CD4-positive, alpha-beta T cell treated with Interferon alpha-2 for 1 hour (primary cell): ENCODE data around the gene POMGNT2.

Experiments
- DNase-seq, 2 donors: peaks; one replicate each; pipeline ENCODE4 v3.0.0-alpha.2; 2020 to 2022

Gene POMGNT2

DNA sequence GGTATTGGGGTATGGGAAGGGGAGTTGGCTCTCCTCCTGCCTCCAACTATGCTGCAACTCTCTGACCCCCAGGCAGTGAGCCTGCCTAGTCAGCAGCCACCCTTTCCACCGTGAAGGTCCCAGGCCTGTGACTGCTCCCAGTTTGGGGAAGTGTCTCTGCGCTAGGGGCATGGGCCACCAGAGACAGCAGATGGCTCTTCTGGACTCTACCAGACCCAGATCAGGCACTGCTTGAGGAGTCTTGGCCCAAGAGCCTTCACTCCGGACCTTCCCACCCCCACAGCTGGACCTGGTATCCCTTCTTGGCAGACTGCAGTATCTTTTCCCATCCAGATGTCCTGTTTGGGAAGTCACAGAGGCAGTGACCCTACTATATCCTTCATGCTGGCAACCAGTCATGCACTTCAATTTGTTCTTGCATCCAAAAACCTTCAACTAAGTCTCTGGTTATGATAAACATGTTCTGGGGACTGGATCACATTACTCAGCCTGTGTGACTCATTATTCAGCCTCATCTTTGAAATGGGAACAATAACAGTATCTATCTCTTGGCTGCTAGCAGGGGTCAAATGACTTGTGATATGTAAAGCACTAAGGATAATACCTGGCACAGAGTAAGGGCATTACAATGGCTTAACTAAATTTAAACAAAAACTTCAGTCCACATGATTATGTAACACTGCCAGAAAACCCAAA lies 62.7 kb downstream of the POMGNT2 start:
- DNase-seq = no peak

DNA sequence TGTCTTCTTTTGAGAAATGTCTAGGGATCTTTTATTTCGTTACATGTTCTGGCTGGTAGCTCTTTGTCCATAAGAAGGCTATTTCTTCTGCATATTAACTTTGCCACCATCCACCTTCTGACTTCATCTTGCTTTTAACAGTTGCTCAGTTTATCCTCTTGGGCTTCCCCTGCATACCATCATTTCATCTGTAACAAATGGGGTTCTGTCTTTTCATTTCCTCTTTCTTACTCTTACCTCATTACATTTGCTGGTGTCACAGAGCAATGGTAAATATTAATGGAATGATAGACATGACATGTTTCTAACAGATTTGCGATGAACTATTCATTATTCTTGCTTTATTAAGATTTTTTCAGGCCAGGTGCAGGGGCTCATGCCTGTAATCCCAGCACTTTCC lies 64.4 kb downstream of the POMGNT2 start:
- no peak for DNase-seq

DNA sequence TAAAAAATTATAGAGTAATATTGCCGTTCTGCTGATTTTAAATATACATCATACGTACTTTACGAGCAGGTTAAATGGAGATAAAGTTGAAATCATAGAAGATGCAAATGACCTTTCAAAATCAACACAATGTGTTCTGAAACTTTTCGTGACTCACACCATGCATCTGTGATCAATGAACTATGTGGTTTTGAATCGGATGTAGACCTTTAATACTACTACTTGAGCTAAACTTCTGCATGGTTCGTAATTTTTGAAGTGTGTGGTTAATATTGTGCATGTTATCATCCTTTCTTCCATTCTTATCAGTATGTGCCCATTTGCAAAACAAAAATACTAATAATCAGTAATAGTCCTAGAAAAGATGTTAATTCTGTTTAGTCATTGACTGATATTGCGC lies 67.9 kb downstream of the POMGNT2 start:
- peak in 1 of 2 donors; percentile 14 for DNase-seq

DNA sequence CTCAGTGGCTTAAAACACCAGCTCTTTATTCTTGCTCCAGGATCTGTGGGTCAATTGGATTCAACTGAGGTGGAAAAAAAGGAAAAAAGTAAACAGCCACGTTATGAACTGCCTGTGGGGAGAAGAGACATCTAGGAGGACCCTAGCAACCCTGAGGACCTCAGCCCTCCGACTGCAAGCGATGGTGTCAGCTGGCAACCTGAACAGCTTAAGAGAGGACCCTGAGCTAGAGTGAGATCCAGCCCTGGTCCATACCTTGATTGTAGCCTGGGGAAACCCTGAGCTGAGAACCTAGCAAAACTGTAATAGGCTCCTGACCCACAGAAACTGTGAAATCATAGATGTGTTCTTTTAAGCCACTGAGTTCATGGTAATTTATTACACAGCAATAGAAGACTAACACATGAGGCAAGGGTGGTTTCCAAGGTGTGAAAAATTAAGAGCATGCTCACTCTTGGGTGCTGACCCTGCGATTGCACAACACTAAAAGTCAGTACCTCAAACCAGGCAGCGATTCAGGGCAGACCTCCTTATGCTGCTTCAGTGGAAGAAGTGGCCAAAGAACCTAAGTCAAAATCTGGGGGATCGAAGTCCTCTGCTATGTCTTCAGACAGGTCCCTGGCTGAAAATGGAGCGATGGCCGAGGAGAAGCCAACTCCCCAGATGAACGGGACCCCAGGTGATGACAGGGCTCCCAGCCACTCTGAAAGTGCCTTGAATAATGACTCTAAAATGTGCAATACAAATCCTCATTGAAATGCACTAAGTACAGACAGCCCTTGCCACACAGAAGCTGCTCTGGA lies 69.1 kb downstream of the POMGNT2 start:
- DNase-seq = peak in 1 of 2 donors; percentile 29

DNA sequence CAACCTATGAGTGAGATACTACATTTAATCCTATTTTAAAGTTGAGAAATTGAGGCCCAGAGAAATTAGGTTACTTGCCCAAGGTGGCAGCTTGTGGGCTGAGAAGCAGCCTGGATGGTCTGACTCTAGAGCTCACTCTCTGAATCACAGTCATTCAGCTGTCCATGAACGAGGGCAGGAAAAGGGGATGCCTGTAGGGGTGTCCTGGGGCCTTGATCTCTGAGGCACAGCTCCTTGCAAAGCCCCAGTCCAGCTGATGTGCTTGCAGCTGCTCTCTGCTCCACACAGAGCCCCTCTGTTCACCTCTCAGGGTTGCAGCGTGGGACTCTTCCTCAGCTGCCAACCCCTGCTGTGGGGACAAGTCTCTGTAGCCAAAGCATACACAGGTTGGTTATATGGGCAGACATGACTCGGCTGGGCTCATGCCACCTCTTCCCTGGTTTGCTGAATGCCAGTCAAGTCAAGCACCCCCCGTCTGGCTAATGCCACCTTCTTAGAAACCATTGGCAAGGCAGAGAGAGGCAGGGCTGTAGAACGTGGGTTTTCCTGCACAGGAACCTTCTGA lies 70.0 kb downstream of the POMGNT2 start:
- DNase-seq = no peak

DNA sequence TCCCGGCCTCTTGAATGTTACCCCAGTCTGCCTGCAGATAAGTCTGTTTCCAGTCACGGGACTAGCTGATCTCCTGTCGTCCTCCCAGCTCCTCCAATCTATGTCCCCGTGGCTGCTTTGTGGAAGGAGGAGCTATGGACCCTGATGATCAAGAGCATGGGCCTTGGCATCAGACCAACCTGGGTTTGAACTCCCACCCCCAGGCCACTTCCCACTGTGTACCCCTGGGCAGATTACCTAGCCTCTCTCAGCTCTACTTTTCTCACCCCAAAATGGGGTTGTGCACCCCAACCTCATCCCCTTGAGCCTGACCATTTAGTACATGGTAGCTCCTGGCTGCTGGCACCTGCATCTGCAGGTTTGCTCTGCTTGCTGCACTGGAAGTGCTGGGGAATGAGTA lies 71.0 kb downstream of the POMGNT2 start:
- DNase-seq = no peak

DNA sequence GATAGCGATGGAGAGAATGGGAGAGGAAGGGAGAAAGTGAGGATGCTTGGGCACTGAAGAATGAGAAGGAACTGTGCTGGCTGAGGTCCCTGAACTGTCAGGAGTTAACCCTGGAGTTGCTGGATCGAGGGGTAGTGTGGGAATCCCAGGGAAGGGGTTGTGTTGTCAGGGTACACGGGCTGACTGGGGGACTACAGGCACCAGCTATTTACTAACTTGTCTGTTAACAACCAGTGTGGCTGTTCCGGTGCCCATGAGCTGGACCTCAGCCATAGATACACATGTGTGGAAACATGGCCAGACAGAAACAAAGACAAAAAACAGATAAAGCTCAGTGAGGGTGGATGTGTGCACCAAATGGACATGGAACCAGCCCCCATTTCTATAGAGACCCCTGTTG lies 71.7 kb downstream of the POMGNT2 start:
- no peak for DNase-seq

DNA sequence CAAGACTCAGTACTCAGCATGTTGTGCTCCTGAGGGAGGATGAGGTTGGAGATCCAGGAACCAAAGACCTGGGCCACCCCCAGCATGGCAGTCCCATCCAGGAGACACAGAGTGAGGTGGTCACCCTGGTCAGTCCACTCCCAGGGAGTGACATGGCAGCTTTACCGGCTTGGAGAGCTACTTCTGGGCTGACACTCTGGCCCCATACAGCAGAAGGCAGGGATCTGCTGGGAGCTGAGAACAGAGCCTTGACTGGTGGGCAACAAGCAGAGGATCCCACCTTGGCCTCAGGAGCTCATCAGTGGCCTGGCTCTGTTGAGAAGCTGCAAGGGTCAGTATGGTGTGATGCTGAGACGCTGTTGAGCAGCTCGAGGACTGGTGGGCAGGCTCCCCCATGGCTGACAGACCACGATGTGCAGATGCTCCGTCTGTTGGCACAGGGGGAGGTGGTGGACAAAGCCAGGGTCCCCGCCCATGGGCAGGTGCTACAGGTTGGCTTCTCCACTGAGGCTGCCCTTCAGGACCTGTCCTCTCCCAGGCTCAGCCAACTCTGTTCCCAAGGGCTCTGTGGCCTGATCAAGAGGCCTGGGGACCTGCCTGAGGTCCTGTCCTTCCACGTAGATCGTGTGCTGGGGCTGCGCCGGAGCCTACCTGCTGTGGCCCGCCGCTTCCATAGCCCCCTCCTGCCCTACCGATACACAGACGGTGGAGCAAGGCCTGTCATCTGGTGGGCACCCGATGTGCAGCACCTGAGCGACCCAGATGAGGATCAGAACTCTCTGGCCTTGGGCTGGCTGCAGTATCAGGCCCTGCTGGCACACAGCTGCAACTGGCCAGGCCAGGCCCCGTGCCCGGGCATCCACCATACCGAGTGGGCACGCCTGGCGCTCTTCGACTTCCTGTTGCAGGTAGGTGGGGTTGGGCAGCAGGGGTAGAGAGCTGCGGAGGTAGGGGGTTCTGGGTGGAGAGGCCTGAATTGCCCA lies 72.9 kb downstream of the POMGNT2 start:
- no peak for DNase-seq

DNA sequence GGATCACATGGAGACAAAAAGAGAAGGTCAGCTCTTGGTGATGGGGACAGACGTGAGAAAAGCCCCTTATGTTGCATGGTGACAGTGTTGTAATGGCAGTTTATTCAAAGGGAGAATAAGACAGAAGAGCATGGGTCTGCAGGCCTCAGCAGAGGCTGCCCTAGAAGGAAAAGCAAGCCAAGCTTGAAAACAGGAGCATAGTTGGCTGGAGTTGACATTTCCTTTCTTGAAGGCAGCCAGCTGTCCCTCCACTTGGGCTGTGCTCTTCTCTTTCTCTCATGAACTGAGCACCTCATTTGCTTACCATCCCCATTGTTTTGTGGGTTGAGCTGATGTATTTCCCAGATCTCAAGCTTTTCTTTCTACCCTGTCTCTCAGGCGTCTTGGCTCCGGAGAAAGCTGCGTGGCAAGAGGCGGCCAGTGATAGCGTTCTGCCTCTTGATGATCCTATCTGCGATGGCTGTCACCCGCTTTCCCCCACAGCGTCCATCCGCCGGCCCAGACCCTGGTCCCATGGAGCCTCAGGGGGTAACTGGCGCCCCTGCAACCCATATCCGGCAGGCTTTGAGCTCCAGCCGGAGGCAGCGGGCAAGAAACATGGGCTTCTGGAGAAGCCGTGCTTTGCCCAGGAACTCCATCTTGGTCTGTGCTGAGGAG lies 73.9 kb downstream of the POMGNT2 start:
- no peak for DNase-seq

DNA sequence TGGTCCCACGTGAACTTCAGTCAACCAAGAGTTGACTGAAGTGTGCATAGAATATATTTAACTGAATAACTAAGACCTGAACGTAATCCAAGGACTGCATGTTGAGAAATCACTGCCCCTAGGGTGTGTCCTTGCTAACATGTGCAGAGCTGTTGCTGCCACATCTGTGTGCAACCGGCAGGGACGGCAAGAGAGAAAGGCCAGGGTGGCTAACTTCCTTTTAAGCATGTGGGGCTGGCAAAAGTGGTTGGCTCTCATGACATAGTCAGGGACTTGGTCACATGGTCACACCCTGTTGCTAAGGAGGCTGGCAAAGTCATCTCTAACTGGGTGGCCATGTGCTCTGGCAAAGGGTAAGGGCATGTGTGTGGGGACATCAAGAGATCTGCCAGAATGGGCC lies 74.4 kb downstream of the POMGNT2 start:
- no peak for DNase-seq

DNA sequence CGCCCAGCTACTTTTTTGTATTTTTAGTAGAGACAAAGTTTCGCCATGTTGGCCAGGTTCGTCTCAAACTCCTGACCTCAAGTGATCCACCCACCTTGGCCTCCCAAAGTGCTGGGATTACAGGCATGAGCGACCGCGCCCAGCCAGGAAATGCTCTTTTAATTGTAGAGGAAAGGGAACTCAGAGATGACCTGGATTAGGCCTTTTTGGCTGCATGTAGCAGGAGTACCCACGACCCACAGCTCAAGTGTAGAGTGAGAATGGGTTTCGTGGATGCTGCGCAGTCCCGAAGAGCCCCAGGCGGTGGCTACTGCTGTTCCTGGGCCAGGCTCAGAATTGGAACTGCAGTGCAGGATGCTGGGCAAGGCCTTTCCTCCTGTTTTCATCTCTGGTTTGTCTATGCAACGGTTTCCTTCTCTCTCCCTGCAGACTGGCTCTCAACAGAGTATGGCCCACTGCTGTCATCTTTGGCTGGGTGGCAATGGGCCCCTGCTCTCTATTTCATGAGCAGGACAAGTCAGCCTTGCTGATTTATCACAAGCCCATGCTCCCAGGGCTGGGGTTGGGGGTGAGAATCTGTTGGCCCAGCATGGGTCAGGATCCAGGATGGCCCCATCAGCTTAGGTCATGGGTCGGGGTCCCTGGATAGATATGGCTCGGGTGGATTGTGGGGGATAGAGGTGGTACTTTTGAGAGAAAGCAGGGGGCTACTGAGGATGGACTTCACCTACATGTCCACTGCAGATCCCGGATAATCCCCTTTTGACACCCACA lies 75.5 kb downstream of the POMGNT2 start:
- DNase-seq = no peak
